Left lobe of liver (tissue), 2 donors: Measurements from ENCODE around the gene CERK. TPM values are rescaled to one million over a fixed set of nuclear protein-coding genes. Genes with fewer than 3 reads are reported as not detected.
"Not testable (repeated sequence)": the region's sequence is repeated elsewhere in the genome, so short reads cannot be mapped to it uniquely, and the experiment has no call there.

ENCODE experiments used
- ATAC-seq: fragments of 200-7000 bp; cut with Tn5 transposase; one replicate; pipeline ENCODE4 v1.9.1; 2020; ENCODE audit warnings: mild to moderate bottlenecking, moderate library complexity
- DNase-seq: peaks from one replicate; pipeline ENCODE4 v3.0.0-alpha.2; 2020; ENCODE audit warnings: low spot score
- total RNA-seq: library from RNA; stranded (reverse); gene quantifications from one replicate; pipeline ENCODE4 v1.2.1, GENCODE V29; 2021
- donor health status: DM: no; HTN: no; CAD: no; lungs with moderate emphysema.
- donor health status: DM: no; HTN: yes; CAD: no.

Gene CERK
- total RNA-seq, 1 donor from 2014 or later: 22.0 TPM

GRCh38 chr22:46653596-46653995 lies 84.5 kb downstream of the CERK start:
- ATAC-seq: no peak
- DNase-seq: no peak

- no peak for DNase-seq
- ATAC-seq: peak; percentile 44
These were observed 85.2 kb downstream of the CERK start for GRCh38 chr22:46652847-46653331.

- ATAC-seq (peak; percentile 66), DNase-seq (peak; percentile 79)
These were observed 85.8 kb downstream of the CERK start for GRCh38 chr22:46652081-46652846.

- no peak for ATAC-seq
- DNase-seq: no peak
These were observed 86.7 kb downstream of the CERK start for GRCh38 chr22:46651316-46651715.

- no peak for ATAC-seq
- DNase-seq: no peak
These were observed 87.8 kb downstream of the CERK start for GRCh38 chr22:46650078-46650810.

GRCh38 chr22:46649141-46650077 lies 88.6 kb downstream of the CERK start:
- DNase-seq (peak; percentile 84), ATAC-seq (peak; percentile 58)

GRCh38 chr22:46648225-46648820 lies 89.7 kb downstream of the CERK start:
- not testable (repeated sequence) for ATAC-seq, DNase-seq

- DNase-seq (no peak), ATAC-seq (peak; percentile 50)
These were observed 91.4 kb downstream of the CERK start for GRCh38 chr22:46646531-46647215.

- not testable (repeated sequence) for ATAC-seq, DNase-seq
These were observed 95.1 kb downstream of the CERK start for GRCh38 chr22:46642840-46643480.

- no peak for DNase-seq
These were observed 96.2 kb downstream of the CERK start for GRCh38 chr22:46641811-46642266.

GRCh38 chr22:46640293-46641055 lies 97.6 kb downstream of the CERK start:
- DNase-seq (no peak), ATAC-seq (no peak)

More at GRCh38 chr22:46641811-46642266, 96.2 kb downstream of the CERK start:
- no peak for ATAC-seq

- ATAC-seq (no peak), DNase-seq (no peak)
These were observed 98.2 kb downstream of the CERK start for GRCh38 chr22:46639843-46640242.

- ATAC-seq: peak; percentile 69
- peak; percentile 95 for DNase-seq
These were observed 99.2 kb downstream of the CERK start for GRCh38 chr22:46638601-46639431.

- ATAC-seq (peak; percentile 58), DNase-seq (no peak)
These were observed 100.1 kb downstream of the CERK start for GRCh38 chr22:46637711-46638600.

- ATAC-seq: peak; percentile 4
- no peak for DNase-seq
These were observed 101.6 kb downstream of the CERK start for GRCh38 chr22:46636221-46637002.

GRCh38 chr22:46635756-46636155 lies 102.3 kb downstream of the CERK start:
- ATAC-seq: peak; percentile 39
- no peak for DNase-seq
